Measurements from ENCODE around the gene EXD3.

Gene EXD3

GRCh38 chr9:137394866-137395665 is 27.9 kb downstream of the EXD3 start:
- TF ChIP-seq CTCF (IDR thresholded peaks at IDR 0.05; ENCODE audit: borderline replicate concordance, control extremely low read depth, extremely low read depth, insufficient read depth, missing control alignments) = no peak
- in situ Hi-C loops (cut with MboI; ENCODE audit: low sequenced_read_pairs, unreplicated experiment) = no loop called here
- no peak for DNase-seq (ENCODE audit: low spot score)

GRCh38 chr9:137393176-137394150 is 29.5 kb downstream of the EXD3 start:
- TF ChIP-seq CTCF (IDR thresholded peaks at IDR 0.05; ENCODE audit: borderline replicate concordance, control extremely low read depth, extremely low read depth, insufficient read depth, missing control alignments) = no peak
- no peak for DNase-seq (ENCODE audit: low spot score)
- in situ Hi-C loops (cut with MboI; ENCODE audit: low sequenced_read_pairs, unreplicated experiment) = no loop called here

GRCh38 chr9:137392232-137393007 is 30.5 kb downstream of the EXD3 start:
- in situ Hi-C loops (cut with MboI; ENCODE audit: low sequenced_read_pairs, unreplicated experiment) = no loop called here
- no peak for TF ChIP-seq CTCF (IDR thresholded peaks at IDR 0.05; ENCODE audit: borderline replicate concordance, control extremely low read depth, extremely low read depth, insufficient read depth, missing control alignments)
- DNase-seq (ENCODE audit: low spot score) = no peak

- no peak for DNase-seq (ENCODE audit: low spot score)
- in situ Hi-C loops (cut with MboI; ENCODE audit: low sequenced_read_pairs, unreplicated experiment) = no loop called here
- no peak for TF ChIP-seq CTCF (IDR thresholded peaks at IDR 0.05; ENCODE audit: borderline replicate concordance, control extremely low read depth, extremely low read depth, insufficient read depth, missing control alignments)
Observed at GRCh38 chr9:137391411-137391754, 31.6 kb downstream of the EXD3 start.

- TF ChIP-seq CTCF (IDR thresholded peaks at IDR 0.05; ENCODE audit: borderline replicate concordance, control extremely low read depth, extremely low read depth, insufficient read depth, missing control alignments) = no peak
- in situ Hi-C loops (cut with MboI; ENCODE audit: low sequenced_read_pairs, unreplicated experiment) = no loop called here
Observed at GRCh38 chr9:137390553-137391410, 32.2 kb downstream of the EXD3 start.

More at GRCh38 chr9:137390553-137391410, 32.2 kb downstream of the EXD3 start:
- DNase-seq (ENCODE audit: low spot score) = no peak
